ENCODE results near the gene SLA2.

SLA2 gene

DNA sequence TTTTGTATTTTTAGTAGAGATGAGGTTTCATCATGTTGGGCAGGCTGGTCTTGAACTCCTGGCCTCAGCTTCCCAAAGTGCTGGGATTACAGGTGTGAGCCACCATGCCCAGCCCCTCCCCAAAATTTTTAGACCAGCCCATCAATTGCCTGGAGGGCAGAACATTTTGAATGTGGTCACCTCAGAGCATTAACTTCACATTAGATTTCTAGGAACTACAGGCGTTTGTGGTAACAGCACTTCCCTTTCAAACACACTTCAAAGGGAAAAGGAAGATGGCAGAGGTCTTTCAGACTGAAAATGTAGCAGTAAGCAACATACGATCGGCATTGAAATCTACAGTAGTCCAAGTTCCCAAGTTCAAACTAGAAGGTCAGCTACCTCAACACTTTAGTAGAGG is 12.3 kb upstream of the SLA2 start:
- ATAC-seq (ENCODE audit: insufficient read depth, low read depth) = peak; percentile 93
- peak; percentile 89 for DNase-seq
- Histone ChIP-seq H3K27ac (ENCODE audit: low read length) (peak overlapping the region; percentile 82), H3K4me3 (ENCODE audit: low read depth in 1 of 2, low read length in 2 of 2) (0 out of 4 replicates have a peak overlapping the region, but pooled peaks of 1 of the 2 experiments have one; percentile 4), H3K27me3 (ENCODE audit: insufficient read depth, low read length, poor library complexity) (no peaks in the 10 kb centered on the region), H3K4me2 (ENCODE audit: insufficient read depth, low read length) (peak overlapping the region; percentile 47), H3K9ac (ENCODE audit: low read depth, low read length) (peak overlapping the region; percentile 14; the same call in 1 of the 2 replicates), H3K9me3 (ENCODE audit: insufficient read depth, low read length, severe bottlenecking) (no peaks in the 10 kb centered on the region), H3K79me2 (ENCODE audit: insufficient read depth, low read length) (no peaks in the 10 kb centered on the region), H2AFZ (ENCODE audit: low read depth, low read length) (no peak overlapping the region), H4K20me1 (ENCODE audit: insufficient read depth, low read length) (no peaks in the 10 kb centered on the region), H3K36me3 (ENCODE audit: insufficient read depth, low read length) (peaks cover 27% of the 10 kb centered on the region), H3K4me1 (ENCODE audit: insufficient read depth, low read length) (peaks cover 18% of the 10 kb centered on the region)
- TF ChIP-seq EZH2 (IDR thresholded peaks at IDR 0.05; ENCODE audit: borderline replicate concordance, low read depth, low read length, severe bottlenecking) = no peak
- no peak for TF ChIP-seq CTCF (IDR thresholded peaks at IDR 0.05; ENCODE audit: borderline replicate concordance, extremely low read depth, low read length, poor library complexity, severe bottlenecking)

GRCh38 chr20:36656733-36657132 is 10.7 kb upstream of the SLA2 start:
- no peak for TF ChIP-seq EZH2 (IDR thresholded peaks at IDR 0.05; ENCODE audit: borderline replicate concordance, low read depth, low read length, severe bottlenecking)
- TF ChIP-seq CTCF (IDR thresholded peaks at IDR 0.05; ENCODE audit: borderline replicate concordance, extremely low read depth, low read length, poor library complexity, severe bottlenecking) = no peak
- no peak overlapping the region for H2AFZ ChIP-seq (ENCODE audit: low read depth, low read length)
- H3K79me2 ChIP-seq (ENCODE audit: insufficient read depth, low read length) = no peaks in the 10 kb centered on the region
- no peak for ATAC-seq (ENCODE audit: insufficient read depth, low read depth)
- H4K20me1 ChIP-seq (ENCODE audit: insufficient read depth, low read length) = no peaks in the 10 kb centered on the region
- H3K9me3 ChIP-seq (ENCODE audit: insufficient read depth, low read length, severe bottlenecking) = no peaks in the 10 kb centered on the region
- no peak for DNase-seq
- H3K4me3 ChIP-seq (ENCODE audit: low read depth in 1 of 2, low read length in 2 of 2) = no peak overlapping the region
- no peak overlapping the region for H3K27ac ChIP-seq (ENCODE audit: low read length)
- H3K4me2 ChIP-seq (ENCODE audit: insufficient read depth, low read length) = no peak overlapping the region
- H3K36me3 ChIP-seq (ENCODE audit: insufficient read depth, low read length) = peaks cover 30% of the 10 kb centered on the region
- no peak overlapping the region for H3K9ac ChIP-seq (ENCODE audit: low read depth, low read length)
- H3K4me1 ChIP-seq (ENCODE audit: insufficient read depth, low read length) = peaks cover 18% of the 10 kb centered on the region
- no peaks in the 10 kb centered on the region for H3K27me3 ChIP-seq (ENCODE audit: insufficient read depth, low read length, poor library complexity)

GRCh38 chr20:36655004-36655403 is 9.0 kb upstream of the SLA2 start:
- Histone ChIP-seq H4K20me1 (ENCODE audit: insufficient read depth, low read length) (no peaks in the 10 kb centered on the region), H3K9ac (ENCODE audit: low read depth, low read length) (no peak overlapping the region), H3K9me3 (ENCODE audit: insufficient read depth, low read length, severe bottlenecking) (no peaks in the 10 kb centered on the region), H3K79me2 (ENCODE audit: insufficient read depth, low read length) (no peaks in the 10 kb centered on the region), H3K4me1 (ENCODE audit: insufficient read depth, low read length) (peaks cover 18% of the 10 kb centered on the region), H3K27me3 (ENCODE audit: insufficient read depth, low read length, poor library complexity) (no peaks in the 10 kb centered on the region), H2AFZ (ENCODE audit: low read depth, low read length) (no peak overlapping the region), H3K4me2 (ENCODE audit: insufficient read depth, low read length) (no peak overlapping the region), H3K36me3 (ENCODE audit: insufficient read depth, low read length) (peaks cover 30% of the 10 kb centered on the region), H3K4me3 (ENCODE audit: low read depth in 1 of 2, low read length in 2 of 2) (no peak overlapping the region), H3K27ac (ENCODE audit: low read length) (no peak overlapping the region)
- TF ChIP-seq CTCF (IDR thresholded peaks at IDR 0.05; ENCODE audit: borderline replicate concordance, extremely low read depth, low read length, poor library complexity, severe bottlenecking) = no peak
- TF ChIP-seq EZH2 (IDR thresholded peaks at IDR 0.05; ENCODE audit: borderline replicate concordance, low read depth, low read length, severe bottlenecking) = no peak
- no peak for DNase-seq
- ATAC-seq (ENCODE audit: insufficient read depth, low read depth) = no peak

GRCh38 chr20:36654506-36654905 is 8.5 kb upstream of the SLA2 start:
- Histone ChIP-seq H3K27ac (ENCODE audit: low read length) (no peak overlapping the region), H3K27me3 (ENCODE audit: insufficient read depth, low read length, poor library complexity) (no peaks in the 10 kb centered on the region), H3K36me3 (ENCODE audit: insufficient read depth, low read length) (peaks cover 30% of the 10 kb centered on the region), H3K79me2 (ENCODE audit: insufficient read depth, low read length) (no peaks in the 10 kb centered on the region), H3K9ac (ENCODE audit: low read depth, low read length) (no peak overlapping the region), H3K4me2 (ENCODE audit: insufficient read depth, low read length) (no peak overlapping the region), H3K9me3 (ENCODE audit: insufficient read depth, low read length, severe bottlenecking) (no peaks in the 10 kb centered on the region), H3K4me3 (ENCODE audit: low read depth in 1 of 2, low read length in 2 of 2) (no peak overlapping the region), H3K4me1 (ENCODE audit: insufficient read depth, low read length) (peaks cover 18% of the 10 kb centered on the region), H2AFZ (ENCODE audit: low read depth, low read length) (no peak overlapping the region), H4K20me1 (ENCODE audit: insufficient read depth, low read length) (no peaks in the 10 kb centered on the region)
- ATAC-seq (ENCODE audit: insufficient read depth, low read depth) (no peak), DNase-seq (no peak)
- TF ChIP-seq EZH2 (IDR thresholded peaks at IDR 0.05; ENCODE audit: borderline replicate concordance, low read depth, low read length, severe bottlenecking) = no peak
- TF ChIP-seq CTCF (IDR thresholded peaks at IDR 0.05; ENCODE audit: borderline replicate concordance, extremely low read depth, low read length, poor library complexity, severe bottlenecking) = no peak

Measured in DND-41 (cell line).